Caco-2 (cell line): ENCODE results near the gene UCK1. TPM values are rescaled to one million over a fixed set of nuclear protein-coding genes. Genes with fewer than 3 reads are reported as not detected.

Experiments used
- BruUV-seq: library from RNA; stranded (reverse); fragments of 400-500 nt; replicated peaks from 2 replicates; lab custom pipeline; 2021; lab: Mats Ljungman, UMichigan
- CTCF ChIA-PET: fragments of 300-600 bp; sonication (Branson Sonifier 250); formaldehyde crosslinking; loops from one replicate; lab custom pipeline; 2022; ENCODE audit warnings: antibody characterized with exemption; lab: Charles Lee
- POLR2A ChIA-PET: fragments of 300-600 bp; sonication (Branson Sonifier 250); formaldehyde crosslinking; loops from one replicate; lab custom pipeline; 2022; ENCODE audit warnings: antibody characterized with exemption; lab: Charles Lee
- DNase-seq, 2 experiments: peaks; one replicate each; pipeline versions ENCODE4 v3.0.0 to v3.0.0-alpha.2; 2020 to 2022
- H3K27me3 ChIP-seq: replicated peaks from 2 replicates; pipeline ENCODE4 v1.6.0; 2011; ENCODE audit warnings: low read length; ENCODE audit not compliant: control insufficient read depth, insufficient read depth
- H3K36me3 ChIP-seq: 2 replicates; pipeline ENCODE4 v1.5.1; 2011; ENCODE audit warnings: low read length; ENCODE audit not compliant: control insufficient read depth, insufficient read depth
- H3K4me1 ChIP-seq: fragments of 250-450 bp; sonication (Bioruptor Pico); 2 replicates; pipeline ENCODE4 v1.5.1; 2020; ENCODE audit warnings: mild to moderate bottlenecking
- H3K4me3 ChIP-seq: 2 replicates; pipeline ENCODE4 v1.5.1; 2011; ENCODE audit warnings: low read depth, mild to moderate bottlenecking, control low read depth, low read length
- H3K9me3 ChIP-seq: fragments of 250-450 bp; sonication (Bioruptor Pico); 2 replicates; pipeline ENCODE4 v1.5.1; 2020; ENCODE audit warnings: mild to moderate bottlenecking, moderate library complexity
- H3K27ac Mint-ChIP-seq: one replicate; pipeline ENCODE4 v1.8.0; 2022; ENCODE audit warnings: mixed read lengths; ENCODE audit not compliant: unreplicated experiment
- H3K27me3 Mint-ChIP-seq: one replicate; pipeline ENCODE4 v1.8.0; 2022; ENCODE audit warnings: mixed read lengths; ENCODE audit not compliant: insufficient read depth, unreplicated experiment
- H3K36me3 Mint-ChIP-seq: one replicate; pipeline ENCODE4 v1.8.0; 2022; ENCODE audit warnings: mild to moderate bottlenecking, mixed read lengths; ENCODE audit not compliant: insufficient read depth, unreplicated experiment
- H3K4me1 Mint-ChIP-seq: one replicate; pipeline ENCODE4 v1.8.0; 2022; ENCODE audit warnings: low read depth, mixed read lengths; ENCODE audit not compliant: unreplicated experiment
- H3K4me3 Mint-ChIP-seq: one replicate; pipeline ENCODE4 v1.8.0; 2022; ENCODE audit warnings: mild to moderate bottlenecking, moderate library complexity, mixed read lengths; ENCODE audit not compliant: unreplicated experiment
- H3K9me3 Mint-ChIP-seq: one replicate; pipeline ENCODE4 v1.8.0; 2022; ENCODE audit warnings: mixed read lengths; ENCODE audit not compliant: unreplicated experiment
- intact Hi-C: fragments of 100-400 bp; cut with micrococcal nuclease; formaldehyde crosslinking; loops from one replicate; pipeline ENCODE4 v1.10.0; 2022; ENCODE audit not compliant: unreplicated experiment
- total RNA-seq: library from RNA; stranded (reverse); gene quantifications from 2 replicates; pipeline ENCODE4 v1.2.3, GENCODE V29; 2022
- TF ChIP-seq, protein P1 (sequence below), 2 experiments: fragments of 200-600 bp in 1 of 2; IDR thresholded peaks; 1 replicate in 1 of 2; 2 replicates in 1 of 2; pipeline versions ENCODE4 v1.5.1 to v1.8.0; 2011 to 2022; ENCODE audit warnings: antibody characterized with exemption in 1 of 2, control low read depth in 1 of 2, inconsistent platforms in 1 of 2, low read depth in 1 of 2, low read length in 1 of 2, mild to moderate bottlenecking in 1 of 2, moderate library complexity in 1 of 2; ENCODE audit not compliant: insufficient read depth in 1 of 2, severe bottlenecking in 1 of 2, unreplicated experiment in 1 of 2

Gene UCK1
- total RNA-seq, 1 experiment from 2014 or later = 25.7 TPM

DNA sequence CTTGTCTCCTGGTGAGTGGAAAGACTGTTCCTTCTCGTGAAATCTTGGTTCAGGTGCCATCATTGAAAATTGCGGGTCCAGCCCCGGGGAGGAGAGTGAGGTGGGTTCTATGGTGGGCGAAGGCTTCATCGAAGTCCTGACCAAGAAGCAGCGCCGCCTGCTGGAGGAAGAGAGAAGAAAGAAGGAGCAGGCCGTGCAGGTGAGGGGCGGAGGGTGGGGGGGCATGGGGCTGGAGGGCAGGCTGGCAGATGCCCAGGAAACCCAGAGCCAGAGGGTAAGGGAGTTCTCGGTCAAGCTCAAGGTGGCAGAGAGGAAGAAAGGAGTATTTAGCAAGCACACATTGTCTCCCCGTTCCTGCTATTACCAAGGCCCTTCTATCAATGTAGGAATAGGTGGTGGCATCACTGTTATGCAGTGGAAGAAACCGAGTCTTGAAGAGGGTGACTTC, 52.6 kb downstream of the UCK1 start:
- H3K27me3 ChIP-seq = no peaks in the 10 kb centered on the region
- Mint-ChIP-seq H3K27ac (peak overlapping the region; percentile 26), H3K9me3 (no peaks in the 10 kb centered on the region), H3K27me3 (no peaks in the 10 kb centered on the region), H3K4me3 (no peak overlapping the region), H3K4me1 (no peaks in the 10 kb centered on the region), H3K36me3 (peaks cover 97% of the 10 kb centered on the region)
- TF ChIP-seq, protein P1, sequence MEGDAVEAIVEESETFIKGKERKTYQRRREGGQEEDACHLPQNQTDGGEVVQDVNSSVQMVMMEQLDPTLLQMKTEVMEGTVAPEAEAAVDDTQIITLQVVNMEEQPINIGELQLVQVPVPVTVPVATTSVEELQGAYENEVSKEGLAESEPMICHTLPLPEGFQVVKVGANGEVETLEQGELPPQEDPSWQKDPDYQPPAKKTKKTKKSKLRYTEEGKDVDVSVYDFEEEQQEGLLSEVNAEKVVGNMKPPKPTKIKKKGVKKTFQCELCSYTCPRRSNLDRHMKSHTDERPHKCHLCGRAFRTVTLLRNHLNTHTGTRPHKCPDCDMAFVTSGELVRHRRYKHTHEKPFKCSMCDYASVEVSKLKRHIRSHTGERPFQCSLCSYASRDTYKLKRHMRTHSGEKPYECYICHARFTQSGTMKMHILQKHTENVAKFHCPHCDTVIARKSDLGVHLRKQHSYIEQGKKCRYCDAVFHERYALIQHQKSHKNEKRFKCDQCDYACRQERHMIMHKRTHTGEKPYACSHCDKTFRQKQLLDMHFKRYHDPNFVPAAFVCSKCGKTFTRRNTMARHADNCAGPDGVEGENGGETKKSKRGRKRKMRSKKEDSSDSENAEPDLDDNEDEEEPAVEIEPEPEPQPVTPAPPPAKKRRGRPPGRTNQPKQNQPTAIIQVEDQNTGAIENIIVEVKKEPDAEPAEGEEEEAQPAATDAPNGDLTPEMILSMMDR (IDR thresholded peaks at IDR 0.05; ENCODE audit: insufficient read depth in 1 of 2, low read depth in 1 of 2, low read length in 1 of 2, severe bottlenecking in 1 of 2, unreplicated experiment in 1 of 2) = peak; percentile 44 to 64
- no TSS peak for BruUV-seq
- DNase-seq = peak in 1 of 2 experiments; percentile 61
- H3K4me3 ChIP-seq = no peak overlapping the region
- POLR2A ChIA-PET = no interaction called here
- H3K36me3 ChIP-seq = peaks cover 14% of the 10 kb centered on the region
- no peaks in the 10 kb centered on the region for H3K4me1 ChIP-seq
- no peaks in the 10 kb centered on the region for H3K9me3 ChIP-seq
- intact Hi-C loops = loop anchor here (10.0 kb wide), 1 partner anchor 104 kb away; no protein-coding TSS in a partner anchor
- CTCF ChIA-PET = no interaction called here

DNA sequence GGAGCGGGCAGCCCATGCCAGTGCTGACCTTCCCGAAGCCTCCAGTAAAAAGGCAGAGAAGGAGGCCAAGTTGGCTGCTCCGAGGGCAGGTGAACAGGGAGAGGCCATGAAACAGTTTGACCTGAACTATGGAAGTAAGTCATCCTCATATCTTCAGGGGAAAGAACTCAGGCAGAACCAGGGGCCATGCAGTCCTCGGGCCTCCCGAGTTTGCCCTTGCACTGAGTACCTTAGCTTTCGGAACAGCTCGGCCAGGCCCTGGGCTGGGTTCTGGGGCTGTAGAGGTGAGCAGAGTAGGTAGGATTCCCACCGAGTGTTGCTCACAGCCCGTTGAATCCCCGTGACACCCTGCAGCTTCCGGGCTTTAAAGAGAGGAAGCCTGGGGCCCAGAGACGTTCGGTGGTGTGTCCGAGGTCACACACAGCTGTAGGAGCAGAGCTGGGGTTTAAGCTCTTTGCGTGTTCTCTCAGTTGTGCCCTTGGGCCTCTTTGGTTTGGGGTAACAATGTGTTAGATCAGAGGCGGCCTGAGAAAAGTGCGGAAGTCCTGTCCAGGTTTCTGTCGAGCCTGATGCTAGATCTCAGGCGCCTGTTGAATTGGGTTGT, 53.1 kb downstream of the UCK1 start:
- peak overlapping the region; percentile 26 for H3K27ac Mint-ChIP-seq
- DNase-seq = no peak
- intact Hi-C loops = loop anchor here (10.0 kb wide), 1 partner anchor 103 kb away; no protein-coding TSS in a partner anchor
- BruUV-seq = no TSS peak
- H3K4me1 ChIP-seq = peaks cover 2% of the 10 kb centered on the region
- H3K4me1 Mint-ChIP-seq = no peaks in the 10 kb centered on the region
- TF ChIP-seq, protein P1 (IDR thresholded peaks at IDR 0.05; ENCODE audit: insufficient read depth in 1 of 2, low read depth in 1 of 2, low read length in 1 of 2, severe bottlenecking in 1 of 2, unreplicated experiment in 1 of 2) = no peak
- no peak overlapping the region for H3K4me3 Mint-ChIP-seq
- POLR2A ChIA-PET = no interaction called here
- peaks cover 14% of the 10 kb centered on the region for H3K36me3 ChIP-seq
- no peak overlapping the region for H3K4me3 ChIP-seq
- no peaks in the 10 kb centered on the region for H3K27me3 ChIP-seq
- CTCF ChIA-PET = no interaction called here
- peaks cover 97% of the 10 kb centered on the region for H3K36me3 Mint-ChIP-seq
- no peaks in the 10 kb centered on the region for H3K27me3 Mint-ChIP-seq
- H3K9me3 ChIP-seq = no peaks in the 10 kb centered on the region
- no peaks in the 10 kb centered on the region for H3K9me3 Mint-ChIP-seq

DNA sequence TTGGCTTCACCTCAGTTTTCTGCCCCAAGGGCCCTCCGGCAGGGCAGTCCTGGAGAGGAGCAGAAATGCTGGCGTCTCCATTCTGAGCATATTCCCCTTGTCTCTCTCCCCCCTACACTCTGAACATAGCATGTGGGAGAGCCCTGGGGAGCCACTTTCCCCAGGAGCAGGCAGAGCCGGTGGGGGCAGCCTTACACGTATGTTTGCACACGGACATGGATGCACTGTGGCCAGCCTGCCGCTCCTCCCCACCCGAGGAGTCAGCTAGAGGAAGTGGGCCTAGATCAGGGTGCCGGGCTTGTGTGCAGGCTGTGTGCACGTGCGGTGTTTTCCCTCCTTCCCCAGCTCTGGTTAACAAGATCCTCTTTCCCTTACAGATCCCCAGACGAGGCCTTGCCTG, 53.7 kb downstream of the UCK1 start:
- Histone ChIP-seq H3K4me1 (peaks cover 6% of the 10 kb centered on the region), H3K4me3 (no peak overlapping the region), H3K27me3 (no peaks in the 10 kb centered on the region), H3K36me3 (peaks cover 14% of the 10 kb centered on the region), H3K9me3 (no peaks in the 10 kb centered on the region)
- POLR2A ChIA-PET = no interaction called here
- intact Hi-C loops = loop anchor here (10.0 kb wide), 1 partner anchor 103 kb away; no protein-coding TSS in a partner anchor
- Mint-ChIP-seq H3K4me3 (no peak overlapping the region), H3K27me3 (no peaks in the 10 kb centered on the region), H3K4me1 (no peaks in the 10 kb centered on the region), H3K36me3 (peaks cover 97% of the 10 kb centered on the region), H3K9me3 (no peaks in the 10 kb centered on the region), H3K27ac (peak overlapping the region; percentile 26)
- no TSS peak for BruUV-seq
- DNase-seq = no peak
- TF ChIP-seq, protein P1 (IDR thresholded peaks at IDR 0.05; ENCODE audit: insufficient read depth in 1 of 2, low read depth in 1 of 2, low read length in 1 of 2, severe bottlenecking in 1 of 2, unreplicated experiment in 1 of 2) = no peak
- CTCF ChIA-PET = no interaction called here
